ENCODE data around the gene MAST4. TPM values are rescaled to one million over a fixed set of nuclear protein-coding genes. Genes with fewer than 3 reads are reported as not detected.

The MAST4 gene
- total and polyA plus RNA-seq, 5 donors = 18.9 to 71.5 (median 52.4) TPM

DNA sequence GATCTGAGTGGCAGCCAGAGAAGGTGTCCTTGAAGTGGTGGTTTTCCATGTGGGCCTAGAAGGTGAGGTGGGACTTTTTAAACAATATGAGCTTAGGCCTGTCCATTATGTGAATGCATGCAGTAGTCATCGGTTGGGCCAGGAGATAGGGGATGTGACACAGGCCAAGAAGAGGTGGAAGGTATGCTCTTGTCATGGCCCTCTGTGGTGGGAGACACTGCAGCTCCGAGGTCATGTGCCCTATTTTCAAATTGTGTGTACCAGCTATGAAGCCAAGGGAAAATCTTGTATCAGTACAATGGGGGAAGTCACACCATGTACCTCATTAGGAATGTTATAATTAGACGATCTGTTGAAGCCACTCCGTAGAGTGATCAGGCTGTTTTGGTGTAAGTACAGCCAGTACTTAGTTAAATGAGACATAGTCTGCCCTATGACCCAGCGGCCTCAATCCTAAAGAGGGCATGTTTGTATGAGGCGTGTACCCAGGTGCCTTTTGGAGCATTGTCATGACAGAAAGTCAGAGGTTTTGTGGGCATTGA is 280.1 kb downstream of the MAST4 start:
- intact Hi-C loops (cut with DNase I) = no loop called here
- DNase-seq (no peak), ATAC-seq (peak; percentile 60 to 61)
- Histone ChIP-seq H3K9me3 (ENCODE audit: control insufficient read depth, low read length) (no peaks in the 10 kb centered on the region), H3K27ac (ENCODE audit: low read length) (no peak overlapping the region), H3K27me3 (ENCODE audit: control insufficient read depth, insufficient read depth) (no peaks in the 10 kb centered on the region), H3K4me1 (ENCODE audit: control insufficient read depth, insufficient read depth, low read length) (no peaks in the 10 kb centered on the region), H3K4me3 (ENCODE audit: low read length) (no peak overlapping the region)
- WGBS = 84% methylated on average over 6 of the region's 6 CpGs

DNA sequence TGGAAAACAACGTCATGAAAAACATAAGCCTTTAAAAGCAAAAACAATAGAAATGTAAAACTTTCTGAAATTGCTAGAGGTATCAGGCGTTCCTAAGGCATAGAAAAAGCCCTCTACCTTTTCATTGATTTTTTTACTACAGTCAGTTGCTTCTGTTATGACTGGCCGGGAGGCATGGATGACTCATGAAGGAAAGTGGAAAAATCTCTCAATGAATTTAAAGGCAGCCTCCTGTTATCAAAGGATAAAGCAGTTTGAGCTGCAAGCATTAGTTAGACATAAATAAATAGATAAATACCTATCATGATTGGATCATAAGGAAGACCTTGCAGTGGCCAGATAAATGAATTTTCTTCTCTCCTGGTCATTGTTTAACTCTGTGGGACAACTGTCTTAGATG is 281.6 kb downstream of the MAST4 start:
- Histone ChIP-seq H3K4me3 (ENCODE audit: low read length) (no peak overlapping the region), H3K4me1 (ENCODE audit: control insufficient read depth, insufficient read depth, low read length) (no peaks in the 10 kb centered on the region), H3K27me3 (ENCODE audit: control insufficient read depth, insufficient read depth) (no peaks in the 10 kb centered on the region), H3K27ac (ENCODE audit: low read length) (no peak overlapping the region), H3K9me3 (ENCODE audit: control insufficient read depth, low read length) (no peaks in the 10 kb centered on the region)
- WGBS = 77% methylated on average over 3 of the region's 3 CpGs
- DNase-seq (no peak), ATAC-seq (no peak)
- intact Hi-C loops (cut with DNase I) = no loop called here

DNA sequence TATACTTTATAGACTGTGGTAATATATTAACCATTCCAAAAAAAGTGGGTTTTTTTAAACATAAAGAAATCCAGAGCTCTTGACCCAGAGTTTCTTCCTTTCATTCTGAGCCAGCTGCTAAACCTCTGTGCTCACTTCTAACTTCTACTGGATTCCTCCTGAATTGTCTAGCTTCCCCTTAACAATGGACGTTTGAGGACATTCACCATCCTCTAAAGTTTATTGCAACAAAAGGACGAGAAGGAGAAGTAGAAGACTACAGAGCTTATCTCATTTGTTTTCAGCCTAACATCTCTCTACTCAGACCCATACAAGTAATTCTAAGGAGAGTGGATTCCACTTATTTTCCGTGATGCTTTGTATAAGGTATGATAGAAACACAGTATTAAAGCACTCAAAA is 284.2 kb downstream of the MAST4 start:
- no peaks in the 10 kb centered on the region for H3K27me3 ChIP-seq (ENCODE audit: control insufficient read depth, insufficient read depth)
- H3K4me1 ChIP-seq (ENCODE audit: control insufficient read depth, insufficient read depth, low read length) = no peaks in the 10 kb centered on the region
- H3K4me3 ChIP-seq (ENCODE audit: low read length) = no peak overlapping the region
- no peaks in the 10 kb centered on the region for H3K9me3 ChIP-seq (ENCODE audit: control insufficient read depth, low read length)
- H3K27ac ChIP-seq (ENCODE audit: low read length) = no peak overlapping the region
- DNase-seq = no peak
- ATAC-seq = no peak
- 74% methylated on average over 3 of the region's 3 CpGs for WGBS
- intact Hi-C loops (cut with DNase I) = no loop called here

DNA sequence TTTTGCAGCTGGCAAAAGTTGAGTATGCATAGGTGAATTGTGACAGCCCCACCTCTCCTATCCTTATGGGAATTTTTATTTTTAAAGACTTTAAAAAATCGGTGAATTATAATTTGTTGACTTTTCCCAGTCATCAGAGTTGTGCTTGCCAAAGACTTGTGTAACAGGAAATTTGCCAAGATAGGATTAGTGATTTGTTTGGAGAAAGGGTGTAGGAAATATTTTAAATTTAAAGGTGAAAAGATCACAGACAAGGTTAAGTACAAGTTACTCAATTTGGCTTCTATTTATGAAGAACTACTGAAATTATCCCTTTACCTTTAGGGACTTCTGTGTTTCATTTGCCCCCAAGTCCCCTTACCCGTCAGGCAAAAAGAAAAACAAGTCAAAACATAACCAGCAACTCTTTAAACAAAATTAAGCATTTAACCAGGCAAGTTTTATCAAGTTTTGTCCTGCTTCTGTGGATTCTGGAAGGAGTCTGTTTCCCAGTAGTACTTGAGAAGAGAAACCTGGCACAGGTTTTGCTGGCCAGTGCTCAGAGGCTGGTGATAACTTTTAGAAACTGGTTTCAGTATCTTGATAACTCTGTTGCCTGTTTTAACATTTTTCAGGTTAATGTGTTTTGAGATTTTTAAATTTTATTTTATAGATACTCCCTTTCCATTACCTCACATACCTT is 285.4 kb downstream of the MAST4 start:
- H3K27me3 ChIP-seq (ENCODE audit: control insufficient read depth, insufficient read depth) = no peaks in the 10 kb centered on the region
- DNase-seq = peak in 2 of 3 donors; percentile 22 to 69
- intact Hi-C loops (cut with DNase I) = no loop called here
- H3K9me3 ChIP-seq (ENCODE audit: control insufficient read depth, low read length) = no peaks in the 10 kb centered on the region
- ATAC-seq = peak; percentile 62 to 70
- WGBS = 35% methylated on average over 2 of the region's 2 CpGs
- no peak overlapping the region for H3K27ac ChIP-seq (ENCODE audit: low read length)
- no peaks in the 10 kb centered on the region for H3K4me1 ChIP-seq (ENCODE audit: control insufficient read depth, insufficient read depth, low read length)
- no peak overlapping the region for H3K4me3 ChIP-seq (ENCODE audit: low read length)

DNA sequence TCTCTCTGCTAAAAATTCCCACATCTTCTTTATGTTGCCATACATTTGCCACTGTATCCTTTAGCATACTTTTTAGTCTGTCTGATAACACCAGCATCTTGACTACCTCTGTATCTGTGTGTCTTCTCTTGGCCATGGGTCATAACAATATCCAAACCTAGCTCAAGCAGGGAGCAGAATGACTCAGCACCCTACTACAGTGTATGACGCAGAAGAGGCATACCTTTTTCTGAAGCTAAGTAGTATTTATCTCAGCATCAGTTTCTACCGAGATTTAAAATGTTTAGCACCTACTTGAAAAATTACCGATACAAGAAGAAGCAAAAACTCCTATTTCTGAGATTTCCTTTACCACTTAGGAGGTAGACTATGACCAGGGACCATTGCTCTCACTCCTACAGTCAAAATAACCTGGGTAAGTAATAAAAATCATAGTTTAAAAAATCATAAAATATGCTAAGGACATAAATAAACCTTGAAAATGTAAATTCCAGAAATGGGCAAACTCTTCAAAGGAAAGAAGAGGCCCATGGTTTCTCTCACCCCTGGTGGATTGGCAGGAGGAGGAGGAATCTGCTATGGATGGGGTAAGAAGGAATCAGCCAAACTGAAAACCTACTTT is 286.5 kb downstream of the MAST4 start:
- no peaks in the 10 kb centered on the region for H3K9me3 ChIP-seq (ENCODE audit: control insufficient read depth, low read length)
- H3K27me3 ChIP-seq (ENCODE audit: control insufficient read depth, insufficient read depth) = no peaks in the 10 kb centered on the region
- DNase-seq = no peak
- 49% methylated on average over 3 of the region's 3 CpGs for WGBS
- no peak overlapping the region for H3K4me3 ChIP-seq (ENCODE audit: low read length)
- H3K4me1 ChIP-seq (ENCODE audit: control insufficient read depth, insufficient read depth, low read length) = no peaks in the 10 kb centered on the region
- no peak overlapping the region for H3K27ac ChIP-seq (ENCODE audit: low read length)
- peak; percentile 54 to 69 for ATAC-seq
- intact Hi-C loops (cut with DNase I) = no loop called here

DNA sequence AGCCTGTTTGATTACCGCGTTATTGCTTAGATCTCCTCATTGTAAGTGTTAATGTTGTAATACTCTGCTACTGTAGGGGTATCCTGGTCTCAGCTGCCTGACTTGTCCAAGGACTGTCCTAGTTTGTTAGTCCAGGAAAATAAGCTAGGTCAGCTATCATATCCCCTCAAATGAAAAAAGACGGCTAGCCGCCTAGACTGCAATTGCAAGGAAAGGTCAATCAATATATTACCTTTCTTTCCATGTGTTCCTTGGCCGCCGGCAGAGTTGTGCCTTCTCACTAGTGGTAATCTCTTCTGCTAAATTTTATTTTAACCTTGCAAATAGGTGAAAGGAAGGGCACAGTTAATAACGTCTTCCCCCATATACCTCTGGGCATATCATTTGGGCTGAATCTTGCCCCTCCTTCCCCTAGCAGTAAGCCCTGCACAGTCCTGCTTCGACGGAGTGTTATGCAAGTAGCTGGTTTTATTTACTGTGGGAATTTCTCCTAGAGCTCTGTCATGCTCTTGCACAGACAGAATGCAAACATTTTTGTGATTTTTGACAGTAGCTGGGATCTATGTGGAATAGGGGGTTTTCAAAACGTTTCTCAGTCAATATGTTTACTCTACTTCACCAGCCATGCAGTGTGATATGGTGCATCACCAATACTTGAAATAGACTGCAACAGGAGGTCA is 288.5 kb downstream of the MAST4 start:
- no peak for DNase-seq
- intact Hi-C loops (cut with DNase I) = no loop called here
- ATAC-seq = no peak

DNA sequence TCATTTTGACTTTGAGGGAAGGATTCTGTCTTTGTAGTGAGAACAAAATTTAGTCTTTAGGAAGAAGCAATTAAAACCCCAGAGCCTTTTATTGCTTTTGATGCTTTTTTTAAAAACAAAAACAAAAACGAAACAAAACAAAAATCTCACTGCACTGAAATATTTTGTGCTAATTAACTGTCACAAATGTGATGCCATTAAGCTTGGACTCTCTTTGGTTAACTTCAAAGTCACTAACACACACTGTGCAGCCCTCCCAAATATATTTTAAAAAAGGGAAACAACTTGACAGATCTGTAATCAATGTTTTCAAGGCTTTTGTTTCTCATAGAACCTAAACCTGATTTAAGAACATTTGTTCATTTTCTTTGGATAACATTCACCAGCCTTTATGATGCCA is 290.7 kb downstream of the MAST4 start:
- WGBS = 50% methylated on average over 1 of the region's 1 CpG
- ATAC-seq = no peak
- DNase-seq = no peak
- H3K27me3 ChIP-seq (ENCODE audit: control insufficient read depth, insufficient read depth) = no peaks in the 10 kb centered on the region
- peaks cover 4% of the 10 kb centered on the region for H3K4me1 ChIP-seq (ENCODE audit: control insufficient read depth, insufficient read depth, low read length)
- intact Hi-C loops (cut with DNase I) = no loop called here
- H3K27ac ChIP-seq (ENCODE audit: low read length) = no peak overlapping the region
- H3K4me3 ChIP-seq (ENCODE audit: low read length) = no peak overlapping the region
- no peaks in the 10 kb centered on the region for H3K9me3 ChIP-seq (ENCODE audit: control insufficient read depth, low read length)

More for the DNA sequence above, 288.5 kb downstream of the MAST4 start:
- no peaks in the 10 kb centered on the region for H3K27me3 ChIP-seq (ENCODE audit: control insufficient read depth, insufficient read depth)
- no peaks in the 10 kb centered on the region for H3K9me3 ChIP-seq (ENCODE audit: control insufficient read depth, low read length)
- H3K27ac ChIP-seq (ENCODE audit: low read length) = no peak overlapping the region
- 82% methylated on average over 10 of the region's 10 CpGs for whole genome bisulfite sequencing
- H3K4me3 ChIP-seq (ENCODE audit: low read length) = no peak overlapping the region
- no peaks in the 10 kb centered on the region for H3K4me1 ChIP-seq (ENCODE audit: control insufficient read depth, insufficient read depth, low read length)

DNA sequence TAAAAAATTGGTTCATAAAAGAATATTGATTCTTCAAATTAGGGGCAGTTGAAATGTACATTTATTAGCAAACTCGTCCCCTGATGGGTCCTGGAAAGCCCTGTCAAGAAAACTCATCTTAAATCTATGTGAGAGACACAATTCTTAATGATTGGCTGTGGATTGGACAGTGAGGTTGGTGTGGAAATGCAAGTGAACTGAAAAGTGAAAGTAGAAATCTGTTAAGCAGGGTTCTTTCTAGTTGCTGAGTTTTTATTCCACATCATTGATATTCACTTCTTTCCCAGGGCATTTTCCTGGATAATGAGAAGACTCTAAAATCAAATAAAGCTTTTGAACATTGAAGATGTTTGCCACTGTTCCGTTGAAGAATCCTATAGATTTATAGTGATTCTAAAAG is 292.4 kb downstream of the MAST4 start:
- Histone ChIP-seq H3K9me3 (ENCODE audit: control insufficient read depth, low read length) (no peaks in the 10 kb centered on the region), H3K27me3 (ENCODE audit: control insufficient read depth, insufficient read depth) (no peaks in the 10 kb centered on the region), H3K27ac (ENCODE audit: low read length) (no peak overlapping the region), H3K4me1 (ENCODE audit: control insufficient read depth, insufficient read depth, low read length) (peaks cover 4% of the 10 kb centered on the region), H3K4me3 (ENCODE audit: low read length) (peak overlapping the region; percentile 28)
- DNase-seq (no peak), ATAC-seq (no peak)
- intact Hi-C loops (cut with DNase I) = no loop called here
- 60% methylated on average over 2 of the region's 2 CpGs for WGBS

DNA sequence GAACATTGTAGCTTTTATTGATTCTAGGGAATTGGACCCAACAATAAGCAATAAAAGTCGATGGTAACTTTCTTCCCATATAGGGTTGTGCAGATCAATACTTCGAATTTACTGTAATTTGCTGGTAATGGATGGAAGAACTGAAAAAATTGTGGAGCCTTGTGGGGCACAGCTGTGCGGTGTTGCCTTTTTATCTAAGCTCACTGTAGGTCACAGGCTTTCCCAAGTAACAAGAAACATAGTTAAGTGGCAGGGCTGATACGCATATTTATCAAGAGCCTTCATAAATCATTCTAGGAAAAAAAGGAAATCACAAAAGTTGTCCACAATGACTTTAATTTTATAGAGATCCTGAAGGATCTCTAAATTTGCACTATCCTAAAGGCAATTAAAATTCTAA is 292.9 kb downstream of the MAST4 start:
- ATAC-seq (no peak), DNase-seq (no peak)
- Histone ChIP-seq H3K27me3 (ENCODE audit: control insufficient read depth, insufficient read depth) (no peaks in the 10 kb centered on the region), H3K4me3 (ENCODE audit: low read length) (peak overlapping the region; percentile 28), H3K4me1 (ENCODE audit: control insufficient read depth, insufficient read depth, low read length) (peaks cover 4% of the 10 kb centered on the region), H3K27ac (ENCODE audit: low read length) (no peak overlapping the region), H3K9me3 (ENCODE audit: control insufficient read depth, low read length) (no peaks in the 10 kb centered on the region)
- intact Hi-C loops (cut with DNase I) = no loop called here
- WGBS = 74% methylated on average over 4 of the region's 4 CpGs

DNA sequence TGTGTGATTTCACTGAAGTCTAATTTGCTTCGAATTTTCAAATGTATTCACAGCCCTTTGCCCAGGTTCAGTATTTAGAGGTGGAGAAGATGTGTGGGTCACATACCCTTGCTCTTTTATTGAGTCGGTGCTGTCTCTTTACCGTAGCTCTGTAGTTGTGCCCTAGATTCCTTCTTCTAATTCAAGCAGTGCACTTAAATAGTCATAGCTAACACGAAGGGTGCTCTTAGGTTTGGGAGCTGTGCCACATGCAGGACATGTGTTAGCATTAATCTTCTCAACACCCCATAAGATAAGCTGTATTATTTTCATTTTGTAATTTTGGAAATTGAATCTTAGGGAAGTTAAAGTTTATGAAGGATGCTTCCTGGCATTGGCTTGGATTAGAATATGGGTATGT is 293.3 kb downstream of the MAST4 start:
- H3K27ac ChIP-seq (ENCODE audit: low read length) = no peak overlapping the region
- peak; percentile 45 to 64 for ATAC-seq

More for the DNA sequence above, 293.3 kb downstream of the MAST4 start:
- no peaks in the 10 kb centered on the region for H3K9me3 ChIP-seq (ENCODE audit: control insufficient read depth, low read length)
- peaks cover 4% of the 10 kb centered on the region for H3K4me1 ChIP-seq (ENCODE audit: control insufficient read depth, insufficient read depth, low read length)
- H3K4me3 ChIP-seq (ENCODE audit: low read length) = no peak overlapping the region
- no peak for DNase-seq
- 53% methylated on average over 4 of the region's 4 CpGs for WGBS
- intact Hi-C loops (cut with DNase I) = no loop called here
- no peaks in the 10 kb centered on the region for H3K27me3 ChIP-seq (ENCODE audit: control insufficient read depth, insufficient read depth)

Data from right cardiac atrium (tissue), 5 donors.